ENCODE data around the gene STX19. TPM values are rescaled to one million over a fixed set of nuclear protein-coding genes. Genes with fewer than 3 reads are reported as not detected.

STX19 gene
- not detected for total RNA-seq

DNA sequence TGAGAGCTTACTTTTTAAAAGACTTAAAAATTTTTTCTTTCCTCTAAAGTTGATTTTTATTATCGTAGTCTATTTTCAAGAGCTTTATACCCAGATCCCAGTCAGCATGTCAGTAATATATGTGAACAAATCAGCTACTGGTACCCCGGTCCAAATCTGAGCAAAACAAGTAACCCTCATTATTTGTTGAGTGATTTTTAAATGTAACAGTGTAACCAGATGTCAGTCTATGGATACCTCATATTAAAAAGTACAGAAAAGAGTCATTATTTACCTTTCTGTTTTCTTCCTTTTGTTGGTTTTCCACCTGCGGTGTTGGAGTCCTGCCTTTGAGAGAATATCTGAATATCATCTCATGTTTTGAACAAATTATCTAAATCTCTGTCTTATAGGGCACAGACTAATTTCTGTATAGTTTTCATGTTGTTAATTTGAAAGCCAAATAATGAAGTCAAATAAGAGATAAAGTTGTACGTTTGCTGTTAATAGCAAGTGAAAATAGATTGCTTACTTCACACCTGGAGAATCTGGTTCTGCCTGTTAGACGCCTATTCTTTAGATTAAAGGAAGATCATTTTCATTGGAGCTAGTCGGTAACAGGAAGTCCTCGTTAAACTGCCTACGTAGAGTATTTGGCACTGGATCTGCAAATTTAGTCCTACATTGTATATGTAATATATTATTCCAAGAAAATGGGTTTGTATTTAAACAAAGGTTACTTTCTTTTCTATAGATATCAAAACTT is at the start of gene STX19:
STX19 (minus strand) TSS at position 505 of the 745 bp plus-strand sequence. CDS start 13,328 bp downstream, outside the sequence.

GRCh38 chr3:94062513-94063404 is 34.4 kb upstream of the STX19 start, which contains the start of the genes DHFR2 and NSUN3:
DHFR2 (minus strand) TSS chr3:94062916; CDS start chr3:94061511, 1,405 bp downstream.
NSUN3 (plus strand) TSS chr3:94063061; CDS start chr3:94063127, 66 bp downstream.

DNA sequence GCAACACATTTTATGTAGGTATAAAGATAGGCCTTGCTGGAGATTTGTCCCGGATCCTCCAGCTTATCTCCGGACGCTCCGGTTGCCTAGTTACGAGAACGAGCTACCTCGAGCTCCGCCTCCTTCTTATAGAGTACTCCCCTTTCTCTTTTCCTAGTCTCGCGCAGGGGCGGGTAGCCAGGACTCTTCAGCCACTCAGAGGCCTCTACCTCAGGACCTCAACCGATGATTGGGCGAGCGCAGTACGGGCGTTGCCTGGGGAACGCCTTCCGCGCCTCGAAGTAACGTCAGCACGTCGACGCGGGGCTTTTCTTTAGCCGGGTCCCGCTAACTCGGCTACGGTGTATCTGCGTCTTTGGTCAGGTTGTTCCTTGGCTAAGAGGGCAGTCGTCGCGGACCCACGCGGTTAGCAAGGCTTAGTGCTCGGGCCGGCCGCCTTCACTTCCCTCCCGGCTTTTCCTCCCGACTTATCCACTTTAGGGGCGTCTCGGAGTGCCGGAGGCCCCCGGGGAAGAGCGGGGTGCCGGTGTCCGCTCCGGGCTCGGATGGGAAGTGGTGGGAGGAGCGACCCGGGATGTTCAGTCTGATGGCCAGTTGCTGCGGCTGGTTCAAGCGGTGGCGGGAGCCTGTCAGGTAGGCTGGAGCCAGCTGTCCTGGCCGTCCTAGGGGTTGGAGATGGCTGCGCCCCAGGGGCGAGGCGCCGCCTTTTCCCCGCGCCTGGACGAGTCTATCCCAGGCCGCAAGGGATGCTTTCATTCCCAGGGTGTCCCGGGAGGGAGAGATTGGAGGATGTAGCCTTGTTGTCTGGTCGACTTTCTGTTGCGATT is 48.3 kb downstream of the STX19 start, which contains the start of gene ARL13B:
ARL13B (plus strand) TSS at position 306 of the 827 bp plus-strand sequence; CDS start at position 575, 269 bp downstream.

GRCh38 chr3:93973131-93974126 is 55.0 kb downstream of the STX19 start, which contains the start of gene PROS1:
PROS1 (minus strand) TSS chr3:93973896; CDS start chr3:93973749, 147 bp downstream.

Small RNAs within 50 kb of the gene (small RNA-seq; reads per million reads assigned to genes)
- gene RF00019 (ENCODE audit: low replicate concordance) = not detected
- not detected for gene RNU6-511P (ENCODE audit: low replicate concordance)

Other genes starting within 250 kb of the STX19 start
- 9.4 TPM for gene PROS1, start 54.7 kb downstream of the STX19 start, total RNA-seq
- gene ARL13B, start 48.4 kb downstream of the STX19 start, total RNA-seq = 14.7 TPM
- gene DHFR2, start 34.3 kb upstream of the STX19 start, total RNA-seq = 12.5 TPM
- gene NSUN3, start 34.5 kb upstream of the STX19 start, total RNA-seq = 41.3 TPM